Islet of Langerhans (tissue), 1 donor: ENCODE results near the gene MYO7B.

Experiments used
- FAIRE-seq: peaks from one replicate; lab custom pipeline; 2011; peaks lifted over from hg19 to GRCh38; lab: Jason Lieb, UNC

Gene MYO7B

GRCh38 chr2:127683757-127684156, 148.3 kb downstream of the MYO7B start:
- FAIRE-seq, result no peak

- FAIRE-seq, result no peak
Measured at GRCh38 chr2:127685410-127686080, 150.1 kb downstream of the MYO7B start.
